ENCODE measurements around the gene TTF1.

DNA sequence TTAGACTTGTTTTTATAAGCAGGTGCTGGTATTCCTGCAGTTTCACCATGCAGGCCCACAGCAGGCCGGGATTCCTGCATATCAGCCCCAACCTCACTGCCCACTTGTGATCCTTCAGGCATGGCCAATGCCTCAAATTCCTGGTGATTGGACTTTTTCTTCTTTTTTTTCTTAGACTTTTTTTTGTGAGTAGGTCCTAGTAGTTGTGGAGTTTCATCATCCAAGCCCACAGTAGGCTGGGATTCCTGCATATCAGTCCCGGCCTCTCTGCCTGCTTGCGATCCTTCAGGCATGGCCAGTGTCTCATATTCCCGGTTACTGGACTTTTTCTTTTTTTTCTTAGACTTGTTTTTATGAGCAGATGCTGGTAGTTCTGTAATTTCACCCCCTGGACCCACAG is 4.8 kb downstream of the TTF1 start:
- TF ChIP-seq, protein P1, sequence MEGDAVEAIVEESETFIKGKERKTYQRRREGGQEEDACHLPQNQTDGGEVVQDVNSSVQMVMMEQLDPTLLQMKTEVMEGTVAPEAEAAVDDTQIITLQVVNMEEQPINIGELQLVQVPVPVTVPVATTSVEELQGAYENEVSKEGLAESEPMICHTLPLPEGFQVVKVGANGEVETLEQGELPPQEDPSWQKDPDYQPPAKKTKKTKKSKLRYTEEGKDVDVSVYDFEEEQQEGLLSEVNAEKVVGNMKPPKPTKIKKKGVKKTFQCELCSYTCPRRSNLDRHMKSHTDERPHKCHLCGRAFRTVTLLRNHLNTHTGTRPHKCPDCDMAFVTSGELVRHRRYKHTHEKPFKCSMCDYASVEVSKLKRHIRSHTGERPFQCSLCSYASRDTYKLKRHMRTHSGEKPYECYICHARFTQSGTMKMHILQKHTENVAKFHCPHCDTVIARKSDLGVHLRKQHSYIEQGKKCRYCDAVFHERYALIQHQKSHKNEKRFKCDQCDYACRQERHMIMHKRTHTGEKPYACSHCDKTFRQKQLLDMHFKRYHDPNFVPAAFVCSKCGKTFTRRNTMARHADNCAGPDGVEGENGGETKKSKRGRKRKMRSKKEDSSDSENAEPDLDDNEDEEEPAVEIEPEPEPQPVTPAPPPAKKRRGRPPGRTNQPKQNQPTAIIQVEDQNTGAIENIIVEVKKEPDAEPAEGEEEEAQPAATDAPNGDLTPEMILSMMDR (IDR thresholded peaks at IDR 0.05; ENCODE audit: low read length): no peak
- no peak for TF ChIP-seq EZH2 (IDR thresholded peaks at IDR 0.05; ENCODE audit: borderline replicate concordance, low read length)

Measured in OCI-LY1 (cell line).